GM18858 (cell line): Measurements from ENCODE around the gene CD72.

Experiments used
- ATAC-seq: cut with Tn5 transposase; IDR thresholded peaks from one replicate; pipeline ENCODE4 v1.9.1; 2021; ENCODE audit not compliant: unreplicated experiment

CD72 gene

GRCh38 chr9:35560625-35561337, 57.4 kb downstream of the CD72 start:
- no peak for ATAC-seq
